Gastrocnemius medialis (tissue), 4 donors: ENCODE data around the gene AGPAT3.

Experiments used
- POLR2A ChIP-seq, 2 donors: fragments of 450-650 bp; IDR thresholded peaks; one replicate each; pipeline ENCODE4 v1.6.1; 2017; ENCODE audit warnings: antibody characterized with exemption in 2 of 2, mild to moderate bottlenecking in 2 of 2, moderate library complexity in 2 of 2
- TF ChIP-seq, protein P1 (sequence below), 5 experiments: fragments of 450-650 bp in 3 of 5; fragments of 200-600 bp in 2 of 5; sonication (generic) in 2 of 5; IDR thresholded peaks in 4 of 5; conservative IDR thresholded peaks in 1 of 5; 1 replicate in 4 of 5; 2 replicates in 1 of 5; pipeline ENCODE4 v1.5.1; 2016 to 2019; ENCODE audit warnings: antibody characterized with exemption in 5 of 5, mild to moderate bottlenecking in 3 of 5, moderate library complexity in 3 of 5

DNA sequence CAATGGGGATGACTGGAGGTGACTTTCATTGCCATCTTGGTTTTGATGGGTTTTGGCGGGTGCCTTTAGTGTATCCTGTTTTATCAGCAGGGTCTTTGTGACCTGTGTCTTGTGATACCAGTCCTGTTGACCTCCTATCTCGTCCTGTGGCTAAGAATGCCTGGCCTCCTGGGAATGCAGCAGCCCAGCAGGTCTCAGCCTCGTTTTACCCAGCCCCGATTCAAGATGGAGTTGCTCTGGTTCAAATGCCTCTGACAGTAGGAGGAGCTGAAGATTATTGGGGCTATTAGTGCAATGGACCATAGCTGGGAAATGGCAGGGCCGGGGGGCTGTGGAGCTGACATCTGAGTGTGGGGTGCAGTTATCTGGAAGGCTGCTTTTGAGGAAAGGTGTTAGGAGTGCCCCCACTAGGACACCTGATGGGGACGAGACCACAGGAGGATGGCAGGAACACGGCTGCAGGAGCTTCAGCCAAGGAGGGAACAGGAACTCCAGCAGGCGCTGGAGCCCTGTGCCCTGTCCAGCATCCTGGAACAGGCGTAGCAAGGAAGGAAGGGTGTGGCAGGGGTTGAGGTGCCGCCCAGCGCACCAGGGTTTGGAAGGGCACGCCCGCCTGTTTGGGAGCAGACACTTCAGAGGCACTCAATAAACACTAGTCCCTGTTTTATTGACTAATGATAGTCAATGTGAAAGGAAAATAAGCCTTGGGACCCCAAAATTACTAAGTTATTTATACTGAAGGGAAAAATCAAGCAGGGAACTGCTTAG lies 15.3 kb upstream of the AGPAT3 start:
- TF ChIP-seq POLR2A (IDR thresholded peaks at IDR 0.05): no peak
- TF ChIP-seq, protein P1, sequence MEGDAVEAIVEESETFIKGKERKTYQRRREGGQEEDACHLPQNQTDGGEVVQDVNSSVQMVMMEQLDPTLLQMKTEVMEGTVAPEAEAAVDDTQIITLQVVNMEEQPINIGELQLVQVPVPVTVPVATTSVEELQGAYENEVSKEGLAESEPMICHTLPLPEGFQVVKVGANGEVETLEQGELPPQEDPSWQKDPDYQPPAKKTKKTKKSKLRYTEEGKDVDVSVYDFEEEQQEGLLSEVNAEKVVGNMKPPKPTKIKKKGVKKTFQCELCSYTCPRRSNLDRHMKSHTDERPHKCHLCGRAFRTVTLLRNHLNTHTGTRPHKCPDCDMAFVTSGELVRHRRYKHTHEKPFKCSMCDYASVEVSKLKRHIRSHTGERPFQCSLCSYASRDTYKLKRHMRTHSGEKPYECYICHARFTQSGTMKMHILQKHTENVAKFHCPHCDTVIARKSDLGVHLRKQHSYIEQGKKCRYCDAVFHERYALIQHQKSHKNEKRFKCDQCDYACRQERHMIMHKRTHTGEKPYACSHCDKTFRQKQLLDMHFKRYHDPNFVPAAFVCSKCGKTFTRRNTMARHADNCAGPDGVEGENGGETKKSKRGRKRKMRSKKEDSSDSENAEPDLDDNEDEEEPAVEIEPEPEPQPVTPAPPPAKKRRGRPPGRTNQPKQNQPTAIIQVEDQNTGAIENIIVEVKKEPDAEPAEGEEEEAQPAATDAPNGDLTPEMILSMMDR (IDR thresholded peaks at IDR 0.05 in 4 of 5, conservative IDR thresholded peaks at IDR 0.05 in 1 of 5): no peak
